Prostate gland (tissue), 2 donors: ENCODE results near the gene SCARB1. TPM values are rescaled to one million over a fixed set of nuclear protein-coding genes. Genes with fewer than 3 reads are reported as not detected.
"Not testable (repeated sequence)": the region's sequence is repeated elsewhere in the genome, so short reads cannot be mapped to it uniquely, and the experiment has no call there.

Experiments
- DNase-seq: peaks from one replicate; pipeline ENCODE4 v3.0.0-alpha.2; 2019; ENCODE audit warnings: low spot score
- H3K27ac ChIP-seq, 2 donors: fragments of 200-600 bp; sonication (generic); 2 replicates each; pipeline ENCODE4 v1.5.1; 2017 to 2019
- H3K27me3 ChIP-seq: fragments of 200-600 bp; sonication (generic); replicated peaks from 2 replicates; pipeline ENCODE4 v1.5.1; 2019; ENCODE audit not compliant: insufficient read depth
- H3K36me3 ChIP-seq, 2 donors: fragments of 200-600 bp; sonication (generic); 1 replicate in 1 of 2; 2 replicates in 1 of 2; pipeline versions ENCODE4 v1.5.1 to v1.8.1; 2017 to 2019
- H3K4me1 ChIP-seq: fragments of 200-600 bp; sonication (generic); replicated peaks from 2 replicates; pipeline ENCODE4 v1.5.1; 2019
- H3K4me3 ChIP-seq, 2 donors: fragments of 200-600 bp; sonication (generic); 2 replicates each; pipeline ENCODE4 v1.5.1; 2017 to 2019
- H3K9me3 ChIP-seq: fragments of 200-600 bp; sonication (generic); 2 replicates; pipeline ENCODE4 v1.5.1; 2017
- CTCF ChIP-seq, 4 experiments: fragments of 200-600 bp in 2 of 4; fragments of 450-650 bp in 2 of 4; sonication (generic) in 2 of 4; IDR thresholded peaks; 1 replicate in 3 of 4; 2 replicates in 1 of 4; pipeline ENCODE4 v1.5.1; 2016 to 2019; ENCODE audit warnings: antibody characterized with exemption in 4 of 4, mild to moderate bottlenecking in 2 of 4, moderate library complexity in 2 of 4
- POLR2A ChIP-seq: fragments of 450-650 bp; IDR thresholded peaks from one replicate; pipeline ENCODE4 v1.6.1; 2016; ENCODE audit warnings: antibody characterized with exemption, mild to moderate bottlenecking
- POLR2AphosphoS5 ChIP-seq: sonication (generic); formaldehyde crosslinking; IDR thresholded peaks from one replicate; pipeline ENCODE4 v1.6.1; 2017; ENCODE audit warnings: antibody characterized with exemption
- WGBS: methylation state at CpG from one replicate; pipeline ENCODE4 v1.1.5; 2018; 5-methylcytosine and 5-hydroxymethylcytosine counted together
- intact Hi-C: fragments of 100-400 bp; cut with DNase I; formaldehyde crosslinking; loops from one replicate; pipeline ENCODE4 v1.14.2; 2022
- total RNA-seq, 2 donors: library from RNA; depleted of rRNA; stranded (reverse); fragments of >200 nt; gene quantifications; one replicate each; pipeline ENCODE4 v1.1.0, GENCODE V29; 2016

The SCARB1 gene, protein sequence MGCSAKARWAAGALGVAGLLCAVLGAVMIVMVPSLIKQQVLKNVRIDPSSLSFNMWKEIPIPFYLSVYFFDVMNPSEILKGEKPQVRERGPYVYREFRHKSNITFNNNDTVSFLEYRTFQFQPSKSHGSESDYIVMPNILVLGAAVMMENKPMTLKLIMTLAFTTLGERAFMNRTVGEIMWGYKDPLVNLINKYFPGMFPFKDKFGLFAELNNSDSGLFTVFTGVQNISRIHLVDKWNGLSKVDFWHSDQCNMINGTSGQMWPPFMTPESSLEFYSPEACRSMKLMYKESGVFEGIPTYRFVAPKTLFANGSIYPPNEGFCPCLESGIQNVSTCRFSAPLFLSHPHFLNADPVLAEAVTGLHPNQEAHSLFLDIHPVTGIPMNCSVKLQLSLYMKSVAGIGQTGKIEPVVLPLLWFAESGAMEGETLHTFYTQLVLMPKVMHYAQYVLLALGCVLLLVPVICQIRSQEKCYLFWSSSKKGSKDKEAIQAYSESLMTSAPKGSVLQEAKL
- total RNA-seq, result 10 to 100 TPM; 28.0 to 44.4 TPM

DNA sequence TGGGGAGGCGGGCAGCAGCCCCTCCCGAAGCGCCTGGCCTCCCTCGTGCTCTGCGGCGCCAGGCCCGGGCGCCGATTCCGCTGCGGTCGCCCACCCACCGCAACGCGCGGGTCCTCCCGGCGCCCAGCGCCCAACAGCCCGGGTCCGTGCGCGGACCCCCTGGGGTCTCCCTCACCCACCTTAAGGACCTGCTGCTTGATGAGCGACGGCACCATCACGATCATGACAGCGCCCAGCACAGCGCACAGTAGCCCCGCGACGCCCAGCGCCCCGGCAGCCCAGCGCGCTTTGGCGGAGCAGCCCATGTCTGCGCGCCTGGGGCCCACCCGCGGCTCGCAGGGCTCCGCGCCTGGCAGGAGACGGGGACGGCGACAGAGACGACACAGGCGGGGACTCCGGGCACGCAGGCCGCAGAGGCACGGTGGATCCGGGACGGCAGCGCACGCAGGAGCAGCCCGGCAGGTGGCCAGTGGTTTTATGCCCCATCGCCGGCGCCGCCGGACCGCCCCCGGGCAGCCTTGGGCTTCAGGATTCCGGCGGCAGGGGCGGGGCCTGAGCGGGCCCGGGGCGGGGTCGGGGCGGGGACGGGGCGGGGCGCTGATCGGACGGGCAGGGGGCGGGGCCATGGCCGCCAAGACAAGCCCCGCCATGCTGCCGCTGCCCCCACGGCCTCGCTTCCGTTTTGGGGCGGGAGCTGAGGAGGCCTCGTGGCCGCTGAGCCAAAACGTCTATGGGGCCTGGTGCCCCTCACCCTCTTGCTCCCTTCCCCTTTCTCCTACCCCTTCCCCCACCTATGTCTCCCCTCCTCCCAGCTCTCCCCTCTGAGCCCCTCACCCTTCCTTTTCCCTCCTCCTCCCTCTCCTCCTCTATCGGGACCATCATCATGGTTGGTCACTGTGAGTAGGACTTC is at the start of gene SCARB1:
Gene SCARB1 (minus strand): TSS at position 449 of the 910 bp plus-strand sequence. CDS start 144 bp downstream, at position 305.
- Histone ChIP-seq H3K9me3 (no peaks in the 10 kb centered on the region), H3K27me3 (no peaks in the 10 kb centered on the region), H3K27ac (peak within 1 kb of the TSS; percentile 59 to 62), H3K4me1 (no peaks in the 10 kb centered on the region), H3K36me3 (no peaks in the 10 kb centered on the region), H3K4me3 (peak within 1 kb of the TSS; percentile 55 to 58)
- WGBS, result under 1% methylated on average over 26 of the region's 89 CpGs
- TF ChIP-seq POLR2AphosphoS5 (peak; percentile 28), POLR2A (peak; percentile 60), CTCF (IDR thresholded peaks at IDR 0.05) (peak in 1 of 4 experiments; percentile 18)
- intact Hi-C loops, result no loop called here
- DNase-seq, result peak; percentile 76

GRCh38 chr12:124912529-124913287 is 49.0 kb upstream of the SCARB1 start:
- intact Hi-C loops, H3K27me3 ChIP-seq, H3K9me3 ChIP-seq, H3K36me3 ChIP-seq, DNase-seq: not testable (repeated sequence)
- peaks cover 12% of the 10 kb centered on the region for H3K4me1 ChIP-seq
- peak overlapping the region; percentile 99 to 100 for H3K27ac ChIP-seq
- peak; percentile 17 for TF ChIP-seq POLR2A
- TF ChIP-seq POLR2AphosphoS5, result peak; percentile 38
- WGBS, result 42% methylated on average over 19 of the region's 21 CpGs
- peak overlapping the region in 1 of 2 donors; percentile 97 for H3K4me3 ChIP-seq

GRCh38 chr12:124911521-124911920 is 47.9 kb upstream of the SCARB1 start:
- H3K4me1 ChIP-seq, intact Hi-C loops, H3K36me3 ChIP-seq, H3K27me3 ChIP-seq, DNase-seq, H3K9me3 ChIP-seq: not testable (repeated sequence)
- WGBS, result 61% methylated on average over 5 of the region's 6 CpGs
- Histone ChIP-seq H3K27ac (peak overlapping the region; percentile 43 to 47), H3K4me3 (peak overlapping the region in 1 of 2 donors; percentile 10)
- peak; percentile 40 for TF ChIP-seq POLR2AphosphoS5

- peaks cover 8% of the 10 kb centered on the region for H3K4me1 ChIP-seq
These were observed 47.2 kb upstream of the SCARB1 start for GRCh38 chr12:124910561-124911478.

DNA sequence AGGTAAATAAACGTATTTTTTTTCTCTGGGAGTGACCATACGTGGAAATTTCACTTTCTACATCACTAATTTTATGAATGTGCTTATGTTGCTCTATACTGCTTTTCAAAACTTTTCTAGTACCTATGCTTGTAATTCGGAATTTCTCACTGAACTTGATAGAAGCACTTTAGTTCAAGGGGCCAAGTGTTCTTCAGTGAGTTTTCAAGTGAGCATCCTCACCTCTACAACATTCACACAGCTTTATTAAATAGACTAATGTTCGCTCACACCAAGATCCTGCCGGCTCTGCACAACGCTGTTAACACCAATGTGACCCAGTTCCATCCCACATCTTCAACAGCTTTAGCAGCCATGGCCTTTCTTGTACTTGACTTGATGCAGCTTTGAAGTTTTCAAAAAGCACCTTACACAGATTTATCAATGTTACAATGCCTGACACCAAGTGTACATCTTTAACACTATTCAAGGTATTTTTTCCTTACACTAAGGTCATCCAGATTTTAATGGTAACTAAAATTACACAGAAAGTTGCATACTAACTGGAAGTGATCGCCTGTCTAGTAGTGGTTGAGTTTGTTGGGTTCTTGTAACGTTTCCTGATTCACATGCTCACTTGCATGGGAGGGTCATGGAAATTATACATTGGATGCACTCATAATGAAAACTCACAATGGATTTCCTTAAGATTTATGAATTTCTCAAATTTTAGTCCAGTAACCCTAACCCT is 46.3 kb upstream of the SCARB1 start:
- Histone ChIP-seq H3K27me3 (no peaks in the 10 kb centered on the region), H3K4me1 (peaks cover 9% of the 10 kb centered on the region), H3K4me3 (no peak overlapping the region), H3K9me3 (no peaks in the 10 kb centered on the region), H3K36me3 (no peaks in the 10 kb centered on the region), H3K27ac (peak overlapping the region; percentile 43 to 47)
- intact Hi-C loops, result loop anchor here (10.0 kb wide), 1 partner anchor 135 kb away; no protein-coding TSS in a partner anchor
- WGBS, result 72% methylated on average over 8 of the region's 8 CpGs
- TF ChIP-seq CTCF (IDR thresholded peaks at IDR 0.05), result no peak
- TF ChIP-seq POLR2AphosphoS5, result no peak
- no peak for TF ChIP-seq POLR2A
- no peak for DNase-seq

More at GRCh38 chr12:124910561-124911478, 47.2 kb upstream of the SCARB1 start:
- H3K27me3 ChIP-seq, result no peaks in the 10 kb centered on the region
- H3K36me3 ChIP-seq, result no peaks in the 10 kb centered on the region
- intact Hi-C loops, result no loop called here
- peak overlapping the region; percentile 43 to 47 for H3K27ac ChIP-seq
- WGBS, result 47% methylated on average over 9 of the region's 9 CpGs
- peak; percentile 6 for TF ChIP-seq POLR2A
- TF ChIP-seq POLR2AphosphoS5, result no peak
- DNase-seq, result no peak
- no peaks in the 10 kb centered on the region for H3K9me3 ChIP-seq
- peak overlapping the region in 1 of 2 donors; percentile 10 for H3K4me3 ChIP-seq
